Adrenal gland (tissue), 5 donors: ENCODE measurements around the gene RYR1.

Experiments used
- CTCF ChIP-seq, 6 experiments: fragments of 450-650 bp in 4 of 6; fragments of 200-600 bp in 2 of 6; sonication (generic) in 1 of 6; IDR thresholded peaks; 1 replicate in 5 of 6; 2 replicates in 1 of 6; pipeline versions ENCODE4 v1.5.1 to v1.8.0; 2016 to 2021; ENCODE audit warnings: antibody characterized with exemption in 6 of 6, mild to moderate bottlenecking in 2 of 6, moderate library complexity in 1 of 6
- POLR2A ChIP-seq, 2 donors: fragments of 450-650 bp; IDR thresholded peaks; one replicate each; pipeline ENCODE4 v1.6.1; 2017; ENCODE audit warnings: antibody characterized with exemption in 2 of 2, mild to moderate bottlenecking in 2 of 2, moderate library complexity in 1 of 2
- donor health status: DM: no; HTN: no; CAD: no.

DNA sequence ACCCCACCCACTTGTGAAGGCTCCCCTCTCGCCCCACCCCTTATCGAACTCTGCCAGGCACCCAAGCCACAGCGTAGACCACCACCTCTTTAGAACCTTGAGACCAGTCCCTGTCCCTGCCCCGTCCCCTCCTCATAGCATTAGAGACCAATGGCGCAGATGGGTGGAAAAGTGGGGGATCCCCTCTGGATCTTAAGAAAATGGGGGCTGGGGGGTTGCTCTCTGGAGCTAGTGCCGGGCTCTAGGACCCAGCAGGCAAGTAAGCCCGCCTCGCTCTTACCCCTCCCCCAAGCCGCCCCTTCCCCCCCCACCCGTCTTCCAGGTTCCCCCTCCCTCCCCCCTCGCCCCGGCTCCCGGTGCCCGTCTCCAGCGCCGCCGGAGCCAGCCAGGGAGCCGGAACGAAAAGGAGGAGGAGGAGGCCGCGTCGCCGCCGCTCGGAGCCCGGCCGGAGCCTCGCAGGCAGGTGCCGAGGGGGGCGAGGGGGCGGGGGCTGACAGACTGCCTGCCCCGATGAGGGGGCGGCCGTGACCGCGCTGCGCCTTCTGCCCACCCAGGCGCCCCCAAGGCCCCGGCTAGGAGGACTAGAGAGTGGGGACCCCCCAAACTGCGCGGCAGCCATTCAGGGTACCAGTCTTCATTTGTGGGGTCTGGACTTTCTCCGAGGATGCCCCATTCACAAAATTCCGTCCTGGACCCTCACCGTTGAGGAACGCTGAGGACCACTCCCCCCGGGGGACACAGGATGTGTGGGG lies 45.0 kb upstream of the RYR1 start, which contains the start of gene SPRED3:
- TF ChIP-seq CTCF (IDR thresholded peaks at IDR 0.05) (no peak), POLR2A (IDR thresholded peaks at IDR 0.05) (no peak)
